SW480 (cell line): ENCODE data around the gene ACTR2.
"Not testable (repeated sequence)": the region's sequence is repeated elsewhere in the genome, so short reads cannot be mapped to it uniquely, and the experiment has no call there.

Source experiments
- DNase-seq: peaks from one replicate; pipeline ENCODE4 v3.0.0-alpha.2; 2016; ENCODE audit warnings: low spot score

Gene ACTR2

DNA sequence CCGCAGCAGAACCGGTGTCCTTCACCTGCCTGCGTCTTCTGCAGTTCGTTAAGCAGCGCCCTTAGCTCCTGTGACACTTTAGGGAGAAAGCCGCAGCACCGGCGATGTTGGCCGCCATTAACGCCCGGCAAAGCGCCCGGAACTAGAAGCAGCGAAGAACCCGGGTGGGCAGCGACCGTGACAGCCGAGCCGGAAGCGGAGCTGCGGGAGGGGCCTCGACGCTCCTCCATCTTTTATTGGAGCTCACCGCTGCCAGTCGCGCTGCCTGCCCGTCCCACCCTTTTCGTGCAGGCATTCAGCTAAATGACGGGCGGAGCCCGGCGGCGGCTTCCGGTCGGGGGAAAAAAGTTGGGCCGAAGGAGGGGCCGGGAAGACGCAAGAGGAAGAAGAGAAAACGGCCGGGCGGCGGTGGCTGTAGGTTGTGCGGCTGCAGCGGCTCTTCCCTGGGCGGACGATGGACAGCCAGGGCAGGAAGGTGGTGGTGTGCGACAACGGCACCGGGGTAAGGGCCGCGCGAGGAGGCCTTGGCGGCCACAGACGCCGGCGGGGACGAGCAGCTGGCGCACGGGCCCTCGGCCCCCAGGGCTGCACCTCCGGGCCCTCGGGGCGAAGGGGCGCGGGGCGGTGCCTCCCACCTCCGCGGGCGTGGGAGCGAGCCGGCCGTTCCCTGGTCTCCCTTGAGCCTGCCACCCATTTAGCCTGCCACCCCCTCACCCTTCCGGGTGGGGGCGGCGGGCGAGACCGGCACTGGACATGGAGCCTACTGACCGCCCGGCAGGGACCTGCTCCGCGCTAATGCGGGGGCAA lies at the start of gene ACTR2:
TSS of gene ACTR2 (plus strand) at position 376 of the 807 bp plus-strand sequence. CDS start at position 455, 79 bp downstream.
- peak; percentile 99 for DNase-seq

DNA sequence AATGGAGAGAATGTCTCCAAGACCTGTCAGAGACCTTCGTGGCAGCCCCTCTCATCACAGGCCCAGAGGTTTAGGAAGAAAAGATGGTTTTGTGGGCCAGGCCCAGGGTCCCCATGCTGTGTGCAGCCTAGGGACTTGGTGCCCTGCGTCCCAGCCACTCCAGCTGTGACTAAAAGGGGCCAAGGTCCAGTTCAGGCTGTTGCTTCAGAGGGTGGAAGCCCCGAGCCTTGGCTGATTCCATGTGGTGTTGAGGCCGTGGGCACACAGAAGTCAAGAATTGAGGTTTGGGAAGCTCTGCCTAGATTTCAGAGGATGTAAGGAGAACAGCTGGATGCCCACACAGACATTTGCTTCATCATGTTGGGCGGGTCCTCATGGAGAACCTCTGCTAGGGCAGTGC lies 45.1 kb upstream of the ACTR2 start:
- DNase-seq, result no peak

DNA sequence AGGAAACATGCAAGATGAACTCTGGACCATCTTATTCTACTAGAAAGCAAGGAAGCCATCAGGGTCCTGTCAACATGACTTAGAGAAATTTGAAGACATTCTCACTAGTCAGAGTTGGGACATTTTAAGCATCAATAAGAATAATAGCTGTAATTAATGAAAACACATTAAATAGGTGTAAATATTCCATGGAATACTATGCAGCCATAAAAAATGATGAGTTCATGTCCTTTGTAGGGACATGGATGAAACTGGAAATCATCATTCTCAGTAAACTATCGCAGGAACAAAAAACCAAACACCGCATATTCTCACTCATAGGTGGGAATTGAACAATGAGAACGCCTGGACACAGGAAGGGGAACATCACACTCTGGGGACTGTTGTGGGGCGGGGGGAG lies 44.2 kb upstream of the ACTR2 start:
- not testable (repeated sequence) for DNase-seq

DNA sequence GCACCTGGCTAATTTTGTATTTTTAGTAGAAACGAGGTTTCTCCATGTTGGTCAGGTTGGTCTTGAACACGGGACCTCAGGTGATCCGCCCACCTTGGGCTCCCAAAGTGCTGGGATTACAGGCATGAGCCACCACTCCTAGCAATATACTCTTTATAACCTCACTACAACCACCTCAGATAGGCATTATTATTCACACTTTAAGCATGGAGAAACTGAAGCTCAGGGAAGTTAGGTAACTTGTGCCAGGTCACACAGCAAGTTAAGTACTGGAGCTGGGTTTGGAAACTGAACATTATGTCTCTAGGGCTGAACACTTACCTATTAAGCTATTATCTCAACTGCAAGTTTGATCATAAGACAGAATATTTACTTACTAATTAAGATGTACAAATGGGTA lies 42.6 kb upstream of the ACTR2 start:
- no peak for DNase-seq

DNA sequence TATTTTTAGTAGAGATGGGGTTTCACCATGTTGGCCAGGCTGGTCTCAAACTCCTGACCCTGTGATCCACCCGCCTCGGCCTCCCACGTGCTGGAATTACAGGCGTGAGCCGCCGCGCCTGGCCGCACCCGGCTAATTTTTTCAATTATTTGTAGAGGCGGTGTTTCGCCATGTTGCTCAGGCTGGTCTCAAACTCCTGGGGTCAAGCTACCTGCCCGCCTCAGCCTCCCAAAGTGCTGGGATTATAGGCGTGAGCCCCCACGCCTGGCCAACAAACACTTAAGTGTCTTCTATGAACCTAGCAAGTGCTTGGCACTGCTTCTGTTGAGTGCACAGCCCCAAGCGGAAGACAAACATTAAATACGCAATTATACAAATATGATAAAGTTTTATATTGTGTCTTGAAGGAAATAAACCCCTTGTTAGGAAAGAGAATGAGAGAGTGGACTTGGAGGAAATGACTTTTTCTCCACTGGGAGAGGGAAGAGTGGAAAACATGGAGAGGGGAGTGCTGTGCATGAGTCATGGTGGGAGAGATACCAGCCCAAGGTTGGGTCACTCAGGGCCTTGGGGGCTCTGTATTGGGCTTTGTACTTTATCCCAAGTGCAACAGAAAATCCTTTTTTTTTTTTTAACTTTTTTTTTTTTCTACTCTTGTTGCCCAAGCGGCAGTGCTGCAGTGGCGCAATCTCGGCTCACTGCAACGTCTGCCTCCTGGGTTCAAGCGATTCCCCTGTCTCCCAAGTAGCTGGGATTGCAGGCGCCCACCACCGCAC lies 41.4 kb upstream of the ACTR2 start:
- DNase-seq, result no peak

DNA sequence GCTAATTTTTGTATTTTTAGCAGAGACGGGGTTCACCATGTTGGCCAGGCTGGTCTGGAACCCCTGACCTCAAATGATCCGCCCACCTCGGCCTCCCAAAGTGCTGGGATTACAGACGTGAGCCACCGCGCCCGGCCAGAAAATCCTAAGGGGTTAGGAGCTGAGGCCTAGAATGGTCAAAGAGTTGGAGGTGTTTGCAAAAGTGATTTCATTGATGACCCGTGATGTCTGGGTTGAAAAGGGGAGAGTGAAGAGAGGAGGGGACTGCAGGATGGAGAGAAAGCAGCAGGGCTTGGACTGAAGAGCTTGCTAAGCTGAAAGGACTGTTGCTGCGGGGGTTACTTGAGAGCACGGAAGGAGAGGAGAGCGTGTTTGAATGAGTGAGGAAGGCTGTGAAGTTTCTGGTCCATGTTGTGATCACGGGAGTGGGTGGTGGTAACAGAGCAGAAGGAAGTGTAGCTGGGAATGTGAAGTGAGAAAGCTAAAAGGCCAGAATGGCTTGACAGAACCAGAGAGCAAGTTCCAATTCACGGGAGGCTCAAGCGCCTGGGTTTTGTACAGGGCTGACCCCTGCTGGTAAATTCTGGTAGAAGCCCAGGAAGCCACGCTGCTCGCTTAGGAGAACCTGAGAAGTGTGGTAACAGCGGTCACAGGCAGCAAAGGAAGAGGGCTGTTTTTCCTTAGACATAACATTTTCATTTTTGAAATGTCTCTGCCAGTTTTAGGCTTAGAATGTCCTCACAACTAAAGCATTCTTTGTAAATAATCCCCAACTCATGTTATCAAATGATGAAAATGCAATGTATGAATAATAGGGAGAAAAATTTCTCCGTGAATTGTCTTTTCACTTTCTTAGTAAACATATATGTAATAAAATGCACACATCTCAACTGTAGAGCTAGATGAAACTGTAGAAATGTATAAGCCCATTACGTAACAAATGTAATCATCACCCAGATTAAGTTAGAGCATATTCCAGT lies 40.5 kb upstream of the ACTR2 start:
- DNase-seq, result peak; percentile 72

DNA sequence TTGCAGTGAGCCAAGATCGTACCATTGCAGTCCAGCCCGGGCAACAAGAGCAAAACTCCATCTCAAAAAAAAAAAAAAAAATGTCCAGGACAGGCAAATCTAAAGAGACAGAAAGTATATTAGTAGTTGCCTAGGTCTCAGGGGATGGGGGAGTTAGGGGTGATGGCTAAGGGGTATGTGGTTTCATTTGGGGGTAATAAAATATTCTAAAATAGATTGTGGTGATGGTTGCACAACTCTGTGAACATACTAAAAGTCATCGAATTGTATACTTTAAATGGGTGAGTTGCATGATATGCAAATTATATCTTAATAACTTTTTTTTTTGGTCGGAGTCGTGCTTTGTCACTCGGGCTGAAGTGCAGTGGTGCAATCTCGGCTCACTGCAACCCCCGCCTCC lies 34.2 kb upstream of the ACTR2 start:
- DNase-seq, result no peak

DNA sequence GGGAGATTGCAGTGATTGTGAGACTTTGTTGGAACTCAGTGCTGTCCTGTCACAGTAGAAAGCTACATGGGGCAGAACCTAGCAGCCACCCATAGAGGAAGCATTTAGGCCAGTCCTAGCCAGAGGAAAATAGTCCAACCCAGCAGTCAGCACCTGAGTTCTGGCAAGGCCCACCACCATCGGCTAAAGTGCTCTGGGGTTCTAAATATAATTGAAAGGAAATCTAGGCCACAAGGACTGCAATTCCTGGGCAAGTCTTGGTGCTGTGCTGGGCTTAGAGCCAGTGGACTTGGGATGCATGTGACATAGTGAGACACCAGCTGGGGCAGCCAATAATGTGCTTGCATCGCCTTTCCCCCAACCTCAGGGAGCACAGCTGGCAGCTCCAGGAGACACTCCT lies 28.9 kb upstream of the ACTR2 start:
- DNase-seq, result no peak

DNA sequence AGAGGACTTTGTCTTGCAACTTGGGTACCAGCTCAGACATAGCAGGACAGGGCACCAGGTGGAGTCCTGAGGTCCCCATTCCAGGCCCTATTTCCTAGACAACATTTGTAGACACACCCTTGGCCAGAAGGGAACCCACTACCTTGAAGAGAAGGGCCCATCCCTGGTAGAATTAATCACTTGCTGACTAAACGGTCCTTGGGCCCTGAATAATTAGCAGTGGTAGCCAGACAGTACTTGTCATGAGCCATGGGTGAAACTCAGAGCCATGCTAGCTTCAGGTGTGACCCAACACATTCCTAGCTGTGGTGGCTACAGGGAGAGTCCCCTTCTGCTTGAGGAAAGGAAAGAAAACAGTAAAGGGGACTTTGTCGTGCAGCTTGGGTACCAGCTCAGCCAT lies 28.5 kb upstream of the ACTR2 start:
- DNase-seq, result no peak

DNA sequence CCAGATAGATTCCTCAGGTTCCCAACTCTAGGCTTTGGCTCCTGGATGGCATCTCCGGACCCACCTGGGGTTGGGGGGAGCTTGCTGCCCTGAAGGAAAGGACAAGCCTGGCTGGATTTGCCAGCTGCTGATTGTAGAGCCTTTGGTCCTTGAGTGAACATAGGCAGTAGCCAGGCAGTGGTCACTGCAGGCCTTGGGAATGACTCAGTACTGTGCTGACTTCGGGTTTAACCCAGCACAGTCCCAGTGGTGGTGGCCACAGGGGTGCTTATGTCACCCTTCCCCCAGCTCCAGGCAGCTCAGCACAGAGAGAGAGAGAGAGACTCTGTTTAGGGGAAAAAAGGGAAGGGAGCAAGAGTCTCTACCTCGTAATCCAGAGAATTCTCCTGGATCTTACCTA lies 27.7 kb upstream of the ACTR2 start:
- no peak for DNase-seq

DNA sequence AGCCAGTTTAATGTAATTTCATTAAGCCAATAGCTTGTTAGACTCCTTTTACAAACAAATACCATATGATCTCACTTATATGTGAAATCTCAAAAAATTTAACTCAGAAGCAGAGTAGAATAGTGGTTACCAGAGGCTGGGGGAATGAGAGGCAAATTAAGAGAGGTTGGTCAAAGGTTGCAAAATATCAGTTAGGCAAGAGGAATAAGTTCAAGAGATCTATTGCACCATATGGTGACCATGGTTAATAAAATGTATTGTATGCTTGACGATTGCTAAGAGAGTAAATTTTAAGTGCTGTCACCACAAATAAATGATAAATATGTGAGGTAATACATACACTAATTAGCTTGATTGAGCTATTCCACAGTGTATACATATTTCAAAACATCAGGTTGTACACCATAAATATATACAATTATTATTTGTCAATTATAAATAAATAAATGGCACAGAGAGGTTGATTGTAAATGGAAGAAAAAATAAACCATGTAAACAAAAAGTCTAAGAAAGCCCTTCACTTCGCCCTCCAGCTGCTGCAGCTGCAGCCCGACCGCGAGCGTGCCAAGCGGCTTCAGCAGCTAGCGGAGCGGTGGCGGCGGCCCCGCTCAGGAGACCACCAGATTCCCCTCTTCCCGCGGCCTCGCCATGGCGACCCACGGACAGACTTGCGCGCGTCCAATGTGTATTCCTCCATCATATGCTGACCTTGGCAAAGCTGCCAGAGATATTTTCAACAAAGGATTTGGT lies 23.0 kb upstream of the ACTR2 start:
- no peak for DNase-seq

DNA sequence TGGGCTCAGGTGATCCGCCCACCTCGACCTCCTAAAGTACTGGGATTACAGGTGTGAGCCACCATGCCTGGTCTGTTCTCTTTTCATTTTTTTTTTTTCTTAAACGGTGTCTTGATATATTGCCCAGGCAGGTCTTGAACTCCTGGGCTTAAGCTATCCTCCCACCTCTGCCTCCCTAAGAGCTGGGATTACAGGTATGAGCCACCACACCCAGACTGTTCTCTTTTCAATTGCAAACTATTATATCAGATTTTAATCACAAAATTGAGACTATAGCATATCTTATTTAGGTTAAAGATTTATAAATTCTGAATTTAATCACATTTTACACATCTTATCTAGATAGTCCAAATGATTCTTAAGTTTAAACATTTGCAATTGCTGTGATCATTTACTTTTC lies 15.5 kb upstream of the ACTR2 start:
- DNase-seq, result no peak

DNA sequence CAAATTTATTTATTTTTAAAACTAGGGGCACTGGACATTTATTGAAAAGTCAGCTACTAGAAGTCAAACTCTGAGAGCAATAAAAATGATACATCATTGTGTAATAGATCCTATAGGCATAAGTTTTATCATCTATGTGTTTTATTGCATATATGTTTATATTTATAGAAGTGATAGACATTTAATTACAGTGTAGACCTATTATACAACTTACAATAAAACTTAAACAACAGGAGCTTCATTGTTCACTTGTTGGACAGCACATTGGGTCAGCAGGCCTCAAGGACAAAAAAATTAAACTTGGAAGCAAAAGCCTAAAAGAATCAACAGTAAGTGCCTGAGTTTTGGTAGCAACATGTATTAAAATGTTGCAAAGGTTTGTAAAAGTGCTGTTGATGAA lies 15.0 kb upstream of the ACTR2 start:
- DNase-seq, result no peak

DNA sequence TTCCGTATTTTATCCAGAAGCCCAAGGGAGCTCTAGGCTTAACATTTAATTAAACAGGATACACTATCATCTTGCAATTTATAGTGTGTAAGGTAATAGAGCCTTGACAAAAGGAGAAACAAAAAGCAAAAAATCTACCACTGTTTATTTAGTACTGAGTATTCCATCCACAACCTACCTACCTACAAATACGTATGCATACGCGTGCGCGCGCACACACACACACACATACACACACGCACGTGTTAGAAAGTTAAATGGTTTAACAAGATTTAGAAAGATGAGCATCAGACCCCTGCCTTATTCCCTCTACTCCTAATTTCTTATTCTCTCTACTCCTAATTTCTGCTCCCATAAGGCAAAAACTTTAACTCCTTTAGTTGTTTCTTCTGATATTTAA lies 14.6 kb upstream of the ACTR2 start:
- no peak for DNase-seq

DNA sequence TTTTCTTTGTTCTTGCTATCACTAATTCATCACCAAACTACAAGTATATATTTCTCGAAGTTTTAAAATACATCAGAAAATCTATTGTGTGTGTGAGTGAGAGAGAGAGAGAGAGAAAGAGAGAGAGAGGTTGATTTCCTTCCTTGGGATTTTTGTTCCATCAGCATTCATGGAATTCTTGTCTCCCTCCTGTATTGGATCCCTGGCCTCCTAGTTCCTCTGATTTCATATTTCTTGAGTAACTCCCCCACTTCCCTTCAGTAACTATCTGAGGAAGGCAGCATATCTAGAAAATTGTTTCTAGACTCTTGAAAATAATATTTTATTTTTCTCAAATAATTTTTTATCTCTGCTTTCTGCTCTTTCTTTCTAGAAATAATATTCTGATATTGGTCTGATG lies 13.3 kb upstream of the ACTR2 start:
- DNase-seq, result no peak

DNA sequence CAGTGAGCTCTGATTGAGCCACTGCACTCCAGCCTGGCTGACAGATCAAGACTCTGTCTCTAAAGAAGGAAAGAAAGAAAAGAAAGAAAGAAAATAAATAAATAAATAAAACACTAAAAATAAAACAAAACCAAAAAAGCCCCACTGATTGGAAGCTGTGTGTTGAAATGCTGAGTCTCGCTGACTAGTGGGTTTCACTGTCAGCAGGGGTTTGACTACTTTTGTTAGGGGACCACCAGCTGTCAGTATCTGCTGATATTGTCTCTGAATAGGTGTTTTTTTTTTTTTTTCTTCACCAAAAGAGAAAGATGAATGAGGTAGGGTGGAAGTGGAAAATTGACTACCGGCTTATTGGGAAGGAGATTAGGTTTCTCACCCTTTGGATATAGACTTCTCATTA lies 12.8 kb upstream of the ACTR2 start:
- DNase-seq, result no peak

DNA sequence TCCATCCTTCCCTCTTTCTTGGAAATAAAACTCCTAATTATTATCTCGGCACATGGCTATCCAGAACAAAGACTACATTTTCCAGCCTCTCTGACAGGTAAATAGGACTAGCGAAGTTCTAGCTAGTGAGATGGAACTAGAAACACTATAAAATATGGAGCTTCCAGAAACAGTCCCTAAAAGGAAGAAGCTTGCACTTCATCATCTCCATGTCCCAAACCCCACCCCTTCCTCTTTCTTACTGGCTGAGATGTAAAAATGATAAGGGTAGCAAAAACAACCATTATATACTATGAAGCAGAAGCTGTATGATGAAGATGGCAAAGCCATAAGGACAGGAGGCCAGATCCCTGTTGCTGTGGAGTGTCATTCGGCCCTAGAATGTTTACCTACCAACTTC lies 11.7 kb upstream of the ACTR2 start:
- DNase-seq, result no peak

DNA sequence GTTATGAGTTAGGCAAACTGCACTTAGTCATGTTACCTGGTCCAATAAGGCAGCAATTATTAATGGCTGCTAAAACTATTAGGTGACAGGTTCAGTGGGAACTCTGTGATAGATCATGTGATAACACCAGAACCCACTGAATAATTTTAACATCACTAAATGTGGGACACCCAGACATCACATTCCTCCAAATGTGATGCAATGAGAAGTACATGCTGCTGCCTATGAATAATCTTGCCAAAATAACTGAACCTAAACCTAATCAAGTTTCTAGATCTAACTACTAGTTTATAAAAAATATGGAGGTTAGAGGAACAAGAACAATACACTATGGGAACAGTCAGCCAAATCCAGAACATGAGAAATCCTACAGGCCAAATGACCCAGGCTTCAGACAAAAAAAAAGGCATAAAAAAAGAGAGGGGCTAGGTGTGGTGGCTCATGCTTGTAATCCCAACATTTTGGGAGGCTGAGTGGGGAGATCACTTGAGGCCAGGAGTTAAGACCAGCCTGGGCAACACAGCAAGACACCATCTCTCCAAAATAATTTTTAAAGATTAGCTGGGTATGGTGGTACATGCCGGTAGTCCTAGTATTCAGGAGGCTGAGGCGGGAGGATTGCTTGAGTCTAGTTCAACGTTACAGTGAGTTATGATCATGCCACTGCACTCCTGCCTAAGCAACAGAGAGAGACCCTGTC lies 7.0 kb upstream of the ACTR2 start:
- no peak for DNase-seq

DNA sequence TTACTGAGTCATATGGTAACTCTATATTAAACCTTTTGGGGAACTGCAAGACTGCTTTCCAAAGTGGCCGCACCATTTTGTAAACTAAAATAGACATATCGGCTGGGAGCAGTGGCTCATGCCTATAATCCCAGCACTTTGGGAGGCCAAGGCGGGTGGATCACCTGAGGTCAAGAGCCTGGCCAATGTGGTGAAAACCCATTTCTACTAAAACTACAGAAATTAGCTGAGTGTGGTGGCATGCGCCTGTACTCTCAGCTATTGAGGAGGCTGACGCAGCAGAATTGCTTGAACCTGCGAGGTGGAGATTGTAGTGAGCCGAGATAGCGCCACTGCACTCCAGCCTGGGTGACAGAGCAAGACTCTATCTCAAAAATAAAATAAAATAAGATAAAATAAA lies 6.4 kb upstream of the ACTR2 start:
- DNase-seq, result not testable (repeated sequence)

DNA sequence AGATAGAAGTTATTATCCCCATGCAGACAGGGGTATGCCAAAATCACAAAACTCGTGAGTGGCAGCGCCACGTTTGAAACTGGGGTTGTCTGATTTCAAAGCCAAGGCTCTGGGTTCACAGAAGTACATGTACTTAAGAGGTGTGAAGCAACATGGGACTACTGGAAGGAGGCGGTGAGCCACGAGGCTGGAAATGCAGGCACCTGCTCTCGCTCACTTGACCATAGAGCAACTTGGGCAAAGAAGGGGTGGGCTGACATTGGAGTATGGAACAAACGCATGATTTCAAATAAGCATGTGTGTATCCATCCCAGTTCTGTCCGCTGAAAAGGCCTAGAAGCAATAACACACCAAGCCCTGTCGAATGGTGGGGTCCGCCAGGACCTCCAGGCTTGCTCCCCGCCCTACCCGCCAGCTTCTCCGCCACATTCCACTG lies 593 bp upstream of the ACTR2 start:
- DNase-seq, result peak; percentile 33

DNA sequence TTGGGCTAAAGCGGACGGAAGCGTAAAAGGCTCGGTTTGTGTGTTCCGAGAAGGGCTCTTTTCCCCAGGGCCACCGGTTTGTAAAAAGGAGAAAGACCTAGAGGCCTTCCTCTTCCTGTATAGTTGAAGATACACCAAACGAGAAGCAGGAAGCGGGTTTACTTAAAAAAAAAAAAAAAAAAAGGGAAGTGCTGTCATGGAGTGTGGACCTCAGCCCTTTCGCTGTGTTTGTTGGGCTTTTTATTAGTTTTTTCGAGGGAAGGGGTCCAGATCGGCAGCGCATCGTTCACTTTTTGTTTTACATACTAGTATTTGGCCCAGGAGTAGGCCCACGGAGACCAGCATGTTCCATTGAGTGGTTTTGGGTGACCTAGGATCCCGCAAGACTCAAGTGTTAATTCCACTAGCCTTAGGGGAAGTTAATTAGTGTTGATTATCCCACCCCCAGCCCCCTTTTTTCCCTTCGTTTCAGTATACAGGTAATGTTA lies 676 bp downstream of the ACTR2 start:
- DNase-seq, result peak; percentile 89
